SK-N-SH (cell line): ENCODE data around the gene APBA2. TPM values are rescaled to one million over a fixed set of nuclear protein-coding genes. Genes with fewer than 3 reads are reported as not detected.

Experiments
- CTCF ChIA-PET: fragments of 300-600, 350-600 bp; formaldehyde crosslinking; extraction: SDS; loops from one replicate; lab custom pipeline; 2021; lab: Yijun Ruan, JAX
- POLR2A ChIA-PET: fragments of 350-600 bp; sonication (Branson Sonifier 250); formaldehyde crosslinking; extraction: SDS; loops from one replicate; lab custom pipeline; 2020; ENCODE audit warnings: antibody characterized with exemption, inconsistent platforms; lab: Yijun Ruan, JAX
- DNase-seq: peaks from one replicate; pipeline ENCODE4 v3.0.0; 2012
- H2AFZ ChIP-seq: fragments of 200-600 bp; sonication (generic); 2 replicates; pipeline ENCODE4 v1.8.1; 2016; ENCODE audit warnings: antibody characterized with exemption, mild to moderate bottlenecking, low read depth
- H3F3A ChIP-seq: fragments of 200-600 bp; sonication (generic); replicated peaks from 2 replicates; pipeline ENCODE3; 2016; ENCODE audit warnings: antibody characterized with exemption, mild to moderate bottlenecking; ENCODE audit not compliant: insufficient read depth
- H3K27ac ChIP-seq, 2 experiments: fragments of 200-500 bp in 1 of 2; fragments of 200-600 bp in 1 of 2; sonication (Bioruptor generic) in 1 of 2; sonication (generic), shearing (Covaris generic) in 1 of 2; 2 replicates each; pipeline versions ENCODE4 v1.5.1 to v1.6.1; 2014 to 2016; ENCODE audit warnings: low read depth in 2 of 2, inconsistent platforms in 1 of 2, low read length in 1 of 2, mild to moderate bottlenecking in 1 of 2, mixed read lengths in 1 of 2
- H3K27me3 ChIP-seq: fragments of 200-600 bp; sonication (generic), shearing (Covaris generic); 2 replicates; pipeline ENCODE4 v1.6.1; 2016; ENCODE audit warnings: mixed run types; ENCODE audit not compliant: insufficient read depth
- H3K36me3 ChIP-seq, 2 experiments: fragments of 200-500 bp in 1 of 2; fragments of 200-600 bp in 1 of 2; sonication (Bioruptor generic) in 1 of 2; sonication (generic) in 1 of 2; replicated peaks in 1 of 2; 2 replicates each; pipeline versions ENCODE3 to v1.5.1; 2014 to 2016; ENCODE audit warnings: low read length in 1 of 2, mild to moderate bottlenecking in 1 of 2; ENCODE audit not compliant: insufficient read depth in 2 of 2, control insufficient read depth in 1 of 2
- H3K4me1 ChIP-seq, 2 experiments: fragments of 200-500 bp in 1 of 2; fragments of 200-600 bp in 1 of 2; sonication (Bioruptor generic) in 1 of 2; sonication (generic), shearing (Covaris generic) in 1 of 2; 2 replicates each; pipeline versions ENCODE4 v1.5.1 to v1.6.1; 2014 to 2016; ENCODE audit warnings: low read depth in 1 of 2, low read length in 1 of 2, mixed run types in 1 of 2; ENCODE audit not compliant: insufficient read depth in 2 of 2, control insufficient read depth in 1 of 2
- H3K4me2 ChIP-seq: fragments of 200-600 bp; sonication (generic), shearing (Covaris generic); 2 replicates; pipeline ENCODE4 v1.6.1; 2017; ENCODE audit warnings: mixed run types
- H3K4me3 ChIP-seq, 2 experiments: fragments of 200-500 bp in 1 of 2; fragments of 200-600 bp in 1 of 2; sonication (Bioruptor generic) in 1 of 2; sonication (generic), shearing (Covaris generic) in 1 of 2; 2 replicates each; pipeline versions ENCODE4 v1.5.1 to v1.8.1; 2014 to 2016; ENCODE audit warnings: low read depth in 2 of 2, inconsistent platforms in 1 of 2, low read length in 1 of 2, mild to moderate bottlenecking in 1 of 2, mixed read lengths in 1 of 2, moderate library complexity in 1 of 2
- H3K79me2 ChIP-seq: fragments of 200-600 bp; sonication (generic); 2 replicates; pipeline ENCODE4 v1.8.1; 2017; ENCODE audit warnings: mild to moderate bottlenecking; ENCODE audit not compliant: insufficient read depth
- H3K9ac ChIP-seq: fragments of 200-600 bp; sonication (generic); 2 replicates; pipeline ENCODE4 v1.6.1; 2017; ENCODE audit warnings: mixed run types
- H3K9me2 ChIP-seq: fragments of 200-600 bp; sonication (generic); 2 replicates; pipeline ENCODE4 v1.6.1; 2017; ENCODE audit warnings: mixed run types
- H3K9me3 ChIP-seq: fragments of 200-600 bp; sonication (generic); 2 replicates; pipeline ENCODE4 v1.6.1; 2017; ENCODE audit warnings: mixed run types, mild to moderate bottlenecking, moderate library complexity
- H4K20me1 ChIP-seq: fragments of 200-600 bp; sonication (generic); 2 replicates; pipeline ENCODE4 v1.6.1; 2017; ENCODE audit warnings: mild to moderate bottlenecking, mixed run types; ENCODE audit not compliant: insufficient read depth
- EP300 ChIP-seq, 2 experiments: IDR thresholded peaks; 2 replicates each; pipeline versions ENCODE4 v1.4.0 to v1.6.1; 2012; ENCODE audit warnings: borderline replicate concordance in 1 of 2, low read depth in 1 of 2, low read length in 1 of 2
- FOSL2 ChIP-seq: IDR thresholded peaks from 2 replicates; pipeline ENCODE4 v1.4.0; 2012; ENCODE audit warnings: low read depth, mild to moderate bottlenecking, moderate library complexity, borderline replicate concordance
- NRF1 ChIP-seq: IDR thresholded peaks from 2 replicates; pipeline ENCODE4 v1.6.1; 2012; ENCODE audit warnings: low read depth, mild to moderate bottlenecking, low read length
- RAD21 ChIP-seq: IDR thresholded peaks from 2 replicates; pipeline ENCODE4 v1.6.1; 2012; ENCODE audit warnings: mild to moderate bottlenecking, low read length
- RFX5 ChIP-seq: IDR thresholded peaks from 2 replicates; pipeline ENCODE4 v1.6.1; 2012; ENCODE audit warnings: mild to moderate bottlenecking, improper control_type of control experiment, low read length
- RXRA ChIP-seq: IDR thresholded peaks from 2 replicates; pipeline ENCODE4 v1.4.0; 2012; ENCODE audit warnings: low read depth, mild to moderate bottlenecking, borderline replicate concordance
- USF1 ChIP-seq: IDR thresholded peaks from 2 replicates; pipeline ENCODE4 v1.4.0; 2012; ENCODE audit warnings: low read depth, borderline replicate concordance
- YY1 ChIP-seq: IDR thresholded peaks from 2 replicates; pipeline ENCODE4 v1.4.0; 2012; ENCODE audit warnings: low read depth, mild to moderate bottlenecking
- WGBS: methylation state at CpG from one replicate; pipeline ENCODE4 v1.1.6; 2017; ENCODE audit warnings: low lambda C conversion rate; 5-methylcytosine and 5-hydroxymethylcytosine counted together
- polyA plus RNA-seq, 3 experiments: library from polyadenylated mRNA; depleted of rRNA; stranded (reverse); fragments of >200 nt; gene quantifications; 2 replicates each; pipeline ENCODE4 v1.2.3, GENCODE V29; 2012
- TF ChIP-seq, protein P1 (sequence below): fragments of 150-350 bp; IDR thresholded peaks from 2 replicates; pipeline ENCODE4 v1.6.1; 2017; ENCODE audit warnings: antibody characterized with exemption, low read length, low read depth, borderline replicate concordance
- TF ChIP-seq, protein P2 (sequence below): IDR thresholded peaks from 2 replicates; pipeline ENCODE4 v1.6.1; 2012; ENCODE audit warnings: mild to moderate bottlenecking, low read depth, low read length, moderate library complexity

APBA2 gene
- polyA plus RNA-seq, 1 of the 3 experiments (the other 2 are of a cell fraction): 12.7 TPM

DNA sequence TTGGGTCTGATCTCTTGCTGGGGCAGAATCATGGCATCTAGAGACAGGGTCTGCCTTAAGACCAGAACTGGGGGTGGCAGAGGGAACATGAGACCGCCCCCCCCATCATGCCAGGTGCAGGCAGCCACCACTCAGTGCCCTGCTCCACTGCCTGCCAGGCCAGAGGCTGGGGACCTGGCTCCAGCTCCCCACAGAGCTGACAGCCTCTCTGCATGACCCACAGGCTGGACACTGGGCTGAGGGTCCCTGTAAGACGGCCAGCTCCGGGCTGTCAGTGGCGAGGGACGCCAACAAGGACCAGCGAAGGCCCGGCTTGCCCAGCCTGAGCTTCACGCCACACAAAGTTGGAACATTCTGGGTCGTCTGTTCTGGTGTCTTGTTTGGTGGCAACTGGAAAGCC lies 238.2 kb downstream of the APBA2 start:
- Histone ChIP-seq H3K9ac (no peak overlapping the region), H3K4me1 (peaks cover 0 to 15% of the 10 kb centered on the region in 2 experiments; a peak in 1 of 4 replicates), H3K4me2 (no peak overlapping the region), H3K9me3 (no peaks in the 10 kb centered on the region), H3K9me2 (no peaks in the 10 kb centered on the region), H3K36me3 (no peaks in the 10 kb centered on the region), H3K27me3 (no peaks in the 10 kb centered on the region), H2AFZ (no peak overlapping the region), H4K20me1 (no peaks in the 10 kb centered on the region), H3F3A (no peaks in the 10 kb centered on the region), H3K4me3 (no peak overlapping the region), H3K79me2 (no peaks in the 10 kb centered on the region), H3K27ac (no peak overlapping the region)
- ChIA-PET CTCF (interaction anchor here (3.9 kb wide), 1 partner anchor 16 kb away, joined by 18 read pairs; no protein-coding TSS in a partner anchor), POLR2A (no interaction called here)
- 73% methylated on average over 6 of the region's 9 CpGs for WGBS
- no peak for DNase-seq
- TF ChIP-seq YY1: no peak
- TF ChIP-seq RFX5: no peak
- no peak for TF ChIP-seq FOSL2
- TF ChIP-seq USF1: no peak

DNA sequence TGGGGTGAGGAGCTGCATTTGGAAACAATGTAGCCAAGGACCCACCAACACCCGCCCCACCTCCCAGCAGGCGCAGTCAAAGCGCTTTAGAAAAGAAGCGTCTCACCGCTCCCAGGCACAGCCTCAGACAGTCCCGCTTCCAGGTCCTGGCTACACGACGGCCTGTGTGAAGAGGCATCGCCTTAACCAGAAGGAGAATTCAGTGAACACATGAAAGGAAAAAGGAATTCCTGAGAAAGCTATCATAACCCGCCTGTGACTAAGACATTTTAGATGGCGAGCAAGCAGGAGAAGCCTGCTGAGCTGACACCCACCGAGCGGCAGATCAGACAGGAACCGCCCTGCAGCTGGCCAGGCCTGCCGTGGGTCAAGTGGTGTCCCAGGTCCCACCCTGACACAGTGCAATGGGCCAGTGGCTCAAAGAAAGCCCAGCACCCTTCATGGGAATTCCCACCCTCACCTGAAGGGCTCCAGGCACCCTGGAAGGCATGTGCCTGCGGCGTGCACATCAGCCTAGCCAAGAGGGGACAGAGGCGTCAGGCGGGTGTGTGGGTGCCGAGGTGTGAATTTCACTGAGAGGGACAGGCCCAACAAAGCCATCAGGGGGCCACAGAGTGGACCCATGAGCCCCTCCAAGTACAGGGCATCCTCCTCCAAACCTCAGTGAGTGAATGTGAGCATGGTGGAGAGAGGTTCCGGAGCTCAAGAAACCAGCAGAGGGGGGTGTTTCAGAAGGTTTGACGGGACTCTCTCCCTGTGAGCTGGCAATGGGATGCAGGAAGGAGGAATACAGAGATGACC lies 239.0 kb downstream of the APBA2 start:
- ChIA-PET POLR2A (no interaction called here), CTCF (interaction anchor here (0.6 to 3.9 kb wide), 5 partner anchors 10 to 801 kb away, joined by 3 to 18 read pairs (median 4); no protein-coding TSS in a partner anchor)
- Histone ChIP-seq H3K27ac (no peak overlapping the region), H3K4me1 (peaks cover 0 to 15% of the 10 kb centered on the region in 2 experiments; a peak in 1 of 4 replicates), H3F3A (no peaks in the 10 kb centered on the region), H3K9me3 (no peaks in the 10 kb centered on the region), H3K9me2 (no peaks in the 10 kb centered on the region), H3K4me3 (no peak overlapping the region), H3K4me2 (no peak overlapping the region), H4K20me1 (no peaks in the 10 kb centered on the region), H3K36me3 (no peaks in the 10 kb centered on the region), H3K79me2 (no peaks in the 10 kb centered on the region), H3K9ac (no peak overlapping the region), H2AFZ (no peak overlapping the region), H3K27me3 (no peaks in the 10 kb centered on the region)
- TF ChIP-seq, protein P1, sequence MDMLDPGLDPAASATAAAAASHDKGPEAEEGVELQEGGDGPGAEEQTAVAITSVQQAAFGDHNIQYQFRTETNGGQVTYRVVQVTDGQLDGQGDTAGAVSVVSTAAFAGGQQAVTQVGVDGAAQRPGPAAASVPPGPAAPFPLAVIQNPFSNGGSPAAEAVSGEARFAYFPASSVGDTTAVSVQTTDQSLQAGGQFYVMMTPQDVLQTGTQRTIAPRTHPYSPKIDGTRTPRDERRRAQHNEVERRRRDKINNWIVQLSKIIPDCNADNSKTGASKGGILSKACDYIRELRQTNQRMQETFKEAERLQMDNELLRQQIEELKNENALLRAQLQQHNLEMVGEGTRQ: no peak
- TF ChIP-seq NRF1: no peak
- TF ChIP-seq RAD21: 0 out of 2 replicates have a peak, but pooled peaks have one; percentile 26
- no peak for TF ChIP-seq RXRA
- TF ChIP-seq, protein P2, sequence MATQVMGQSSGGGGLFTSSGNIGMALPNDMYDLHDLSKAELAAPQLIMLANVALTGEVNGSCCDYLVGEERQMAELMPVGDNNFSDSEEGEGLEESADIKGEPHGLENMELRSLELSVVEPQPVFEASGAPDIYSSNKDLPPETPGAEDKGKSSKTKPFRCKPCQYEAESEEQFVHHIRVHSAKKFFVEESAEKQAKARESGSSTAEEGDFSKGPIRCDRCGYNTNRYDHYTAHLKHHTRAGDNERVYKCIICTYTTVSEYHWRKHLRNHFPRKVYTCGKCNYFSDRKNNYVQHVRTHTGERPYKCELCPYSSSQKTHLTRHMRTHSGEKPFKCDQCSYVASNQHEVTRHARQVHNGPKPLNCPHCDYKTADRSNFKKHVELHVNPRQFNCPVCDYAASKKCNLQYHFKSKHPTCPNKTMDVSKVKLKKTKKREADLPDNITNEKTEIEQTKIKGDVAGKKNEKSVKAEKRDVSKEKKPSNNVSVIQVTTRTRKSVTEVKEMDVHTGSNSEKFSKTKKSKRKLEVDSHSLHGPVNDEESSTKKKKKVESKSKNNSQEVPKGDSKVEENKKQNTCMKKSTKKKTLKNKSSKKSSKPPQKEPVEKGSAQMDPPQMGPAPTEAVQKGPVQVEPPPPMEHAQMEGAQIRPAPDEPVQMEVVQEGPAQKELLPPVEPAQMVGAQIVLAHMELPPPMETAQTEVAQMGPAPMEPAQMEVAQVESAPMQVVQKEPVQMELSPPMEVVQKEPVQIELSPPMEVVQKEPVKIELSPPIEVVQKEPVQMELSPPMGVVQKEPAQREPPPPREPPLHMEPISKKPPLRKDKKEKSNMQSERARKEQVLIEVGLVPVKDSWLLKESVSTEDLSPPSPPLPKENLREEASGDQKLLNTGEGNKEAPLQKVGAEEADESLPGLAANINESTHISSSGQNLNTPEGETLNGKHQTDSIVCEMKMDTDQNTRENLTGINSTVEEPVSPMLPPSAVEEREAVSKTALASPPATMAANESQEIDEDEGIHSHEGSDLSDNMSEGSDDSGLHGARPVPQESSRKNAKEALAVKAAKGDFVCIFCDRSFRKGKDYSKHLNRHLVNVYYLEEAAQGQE: no peak
- no peak for TF ChIP-seq YY1
- no peak for TF ChIP-seq EP300 (IDR thresholded peaks at IDR 0.05; ENCODE audit: borderline replicate concordance in 1 of 2, low read depth in 1 of 2, low read length in 1 of 2)
- no peak for TF ChIP-seq FOSL2
- WGBS: 77% methylated on average over 21 of the region's 22 CpGs
- DNase-seq: no peak
